CD4-positive, CD25-positive, alpha-beta regulatory T cell (primary cell): ENCODE results near the gene DISP3. TPM values are rescaled to one million over a fixed set of nuclear protein-coding genes. Genes with fewer than 3 reads are reported as not detected.
A peak's percentile ranks its signal among the peaks of the same experiment; 100 is the strongest.

ENCODE experiments used
- ATAC-seq, 2 donors: fragments of 150-1000 bp; cut with Tn5 transposase; one replicate each; pipeline ENCODE4 v1.10.0; 2021; ENCODE audit warnings: low read depth in 2 of 2, moderate number of reproducible peaks in 2 of 2, moderate library complexity in 1 of 2
- DNase-seq, 3 donors: peaks; one replicate each; pipeline versions ENCODE4 v3.0.0 to v3.0.0-alpha.2; 2012 to 2022; ENCODE audit warnings: mixed read lengths in 1 of 3
- H3K27ac ChIP-seq: one replicate; pipeline ENCODE4 v1.7.0; 2013; ENCODE audit warnings: mild to moderate bottlenecking, low read length; ENCODE audit not compliant: insufficient read depth, poor library complexity, severe bottlenecking
- H3K27me3 ChIP-seq: one replicate; pipeline ENCODE4 v1.7.0; 2013; ENCODE audit warnings: low read length; ENCODE audit not compliant: control insufficient read depth, insufficient read depth
- H3K36me3 ChIP-seq: one replicate; pipeline ENCODE4 v1.7.0; 2013; ENCODE audit warnings: mild to moderate bottlenecking, low read length, moderate library complexity; ENCODE audit not compliant: control insufficient read depth, insufficient read depth
- H3K4me1 ChIP-seq: 2 replicates; pipeline ENCODE4 v1.7.0; 2013; ENCODE audit warnings: mild to moderate bottlenecking, low read length; ENCODE audit not compliant: insufficient read depth, control insufficient read depth, poor library complexity, severe bottlenecking
- H3K4me3 ChIP-seq: one replicate; pipeline ENCODE4 v1.7.0; 2013; ENCODE audit warnings: low read depth, mild to moderate bottlenecking, low read length, moderate library complexity
- H3K9me3 ChIP-seq, 2 experiments: 1 replicate in 1 of 2; 2 replicates in 1 of 2; pipeline ENCODE4 v1.7.0; 2013; ENCODE audit warnings: low read length in 2 of 2, mild to moderate bottlenecking in 1 of 2, moderate library complexity in 1 of 2; ENCODE audit not compliant: control insufficient read depth in 2 of 2
- H3K27ac Mint-ChIP-seq, 3 donors: one replicate each; pipeline ENCODE4 v1.8.0; 2020 to 2022; ENCODE audit warnings: mild to moderate bottlenecking in 3 of 3, mixed read lengths in 3 of 3, moderate library complexity in 2 of 3
- H3K27me3 Mint-ChIP-seq: one replicate; pipeline ENCODE4 v1.8.0; 2022; ENCODE audit warnings: mild to moderate bottlenecking, mixed read lengths
- H3K36me3 Mint-ChIP-seq: one replicate; pipeline ENCODE4 v1.8.0; 2020; ENCODE audit warnings: mixed read lengths
- H3K4me1 Mint-ChIP-seq, 4 donors: one replicate each; pipeline ENCODE4 v1.8.0; 2020 to 2022; ENCODE audit warnings: mixed read lengths in 4 of 4, mild to moderate bottlenecking in 1 of 4
- H3K4me3 Mint-ChIP-seq, 4 donors: one replicate each; pipeline ENCODE4 v1.8.0; 2020 to 2022; ENCODE audit warnings: mild to moderate bottlenecking in 4 of 4, mixed read lengths in 4 of 4, moderate library complexity in 3 of 4
- H3K9me3 Mint-ChIP-seq, 7 donors: one replicate each; pipeline ENCODE4 v1.8.0; 2020 to 2022; ENCODE audit warnings: mixed read lengths in 7 of 7, mild to moderate bottlenecking in 3 of 7, moderate library complexity in 2 of 7
- polyA plus RNA-seq, 4 donors: library from polyadenylated mRNA; unstranded; fragments of 300-500 nt; fragmentation: Illumina TruSeq; gene quantifications; one replicate each; pipeline ENCODE4 v1.2.3, GENCODE V29; 2021
- total RNA-seq: library from RNA; stranded (reverse); gene quantifications from one replicate; pipeline ENCODE4 v1.2.3, GENCODE V29; 2022

The DISP3 gene
- total and polyA plus RNA-seq, 5 donors from 2014 or later: 0.12 to 1.2 (median 0.23) TPM

- no peak overlapping the region for H3K4me3 Mint-ChIP-seq
- peaks cover 0 to 5% (median under 1%) of the 10 kb centered on the region in 4 donors for H3K4me1 Mint-ChIP-seq
- peaks cover 3% of the 10 kb centered on the region for H3K27me3 ChIP-seq
- no peak overlapping the region for H3K4me3 ChIP-seq
- H3K4me1 ChIP-seq: no peaks in the 10 kb centered on the region
- H3K9me3 Mint-ChIP-seq: no peaks in the 10 kb centered on the region
- no peaks in the 10 kb centered on the region for H3K9me3 ChIP-seq
- H3K36me3 Mint-ChIP-seq: no peaks in the 10 kb centered on the region
- H3K27me3 Mint-ChIP-seq: peaks cover 19% of the 10 kb centered on the region
- no peak for ATAC-seq
- no peak overlapping the region for H3K27ac ChIP-seq
- no peak for DNase-seq
- H3K27ac Mint-ChIP-seq: no peak overlapping the region
- H3K36me3 ChIP-seq: no peaks in the 10 kb centered on the region
These were observed 89.7 kb downstream of the DISP3 start for GRCh38 chr1:11568687-11569086.

- Mint-ChIP-seq H3K27me3 (peaks cover 12% of the 10 kb centered on the region), H3K4me1 (peaks cover 0 to 5% (median under 1%) of the 10 kb centered on the region in 4 donors), H3K4me3 (no peak overlapping the region), H3K9me3 (no peaks in the 10 kb centered on the region), H3K36me3 (no peaks in the 10 kb centered on the region), H3K27ac (no peak overlapping the region)
- Histone ChIP-seq H3K36me3 (no peaks in the 10 kb centered on the region), H3K4me3 (no peak overlapping the region), H3K4me1 (no peaks in the 10 kb centered on the region), H3K27me3 (peaks cover 3% of the 10 kb centered on the region), H3K27ac (no peak overlapping the region), H3K9me3 (no peaks in the 10 kb centered on the region)
- DNase-seq (no peak), ATAC-seq (no peak)
These were observed 90.6 kb downstream of the DISP3 start for GRCh38 chr1:11569551-11569950.

GRCh38 chr1:11569954-11570353 lies 91.0 kb downstream of the DISP3 start:
- peaks cover 12% of the 10 kb centered on the region for H3K27me3 Mint-ChIP-seq

GRCh38 chr1:11570821-11571380 lies 91.9 kb downstream of the DISP3 start:
- ATAC-seq: no peak
- H3K4me1 Mint-ChIP-seq: peaks cover 0 to 5% (median under 1%) of the 10 kb centered on the region in 4 donors

More at GRCh38 chr1:11569954-11570353, 91.0 kb downstream of the DISP3 start:
- Histone ChIP-seq H3K4me3 (no peak overlapping the region), H3K27ac (no peak overlapping the region), H3K4me1 (no peaks in the 10 kb centered on the region), H3K9me3 (no peaks in the 10 kb centered on the region), H3K27me3 (peaks cover 3% of the 10 kb centered on the region), H3K36me3 (no peaks in the 10 kb centered on the region)
- no peaks in the 10 kb centered on the region for H3K9me3 Mint-ChIP-seq
- no peak overlapping the region for H3K27ac Mint-ChIP-seq
- DNase-seq (no peak), ATAC-seq (no peak)
- no peaks in the 10 kb centered on the region for H3K36me3 Mint-ChIP-seq
- peaks cover 0 to 5% (median under 1%) of the 10 kb centered on the region in 4 donors for H3K4me1 Mint-ChIP-seq
- no peak overlapping the region for H3K4me3 Mint-ChIP-seq

GRCh38 chr1:11571906-11572616 lies 93.1 kb downstream of the DISP3 start:
- Histone ChIP-seq H3K9me3 (no peaks in the 10 kb centered on the region), H3K27ac (no peak overlapping the region), H3K4me1 (no peaks in the 10 kb centered on the region), H3K4me3 (no peak overlapping the region), H3K36me3 (no peaks in the 10 kb centered on the region), H3K27me3 (peaks cover 3% of the 10 kb centered on the region)
- H3K9me3 Mint-ChIP-seq: peaks cover 0 to 2% (median 0%) of the 10 kb centered on the region in 7 donors
- H3K27me3 Mint-ChIP-seq: peaks cover 16% of the 10 kb centered on the region
- peak in 1 of 3 donors; percentile 23 for DNase-seq
- no peaks in the 10 kb centered on the region for H3K36me3 Mint-ChIP-seq
- no peak overlapping the region for H3K4me3 Mint-ChIP-seq
- ATAC-seq: no peak
- H3K27ac Mint-ChIP-seq: no peak overlapping the region
- H3K4me1 Mint-ChIP-seq: peaks cover 0 to 5% (median under 1%) of the 10 kb centered on the region in 4 donors

More at GRCh38 chr1:11570821-11571380, 91.9 kb downstream of the DISP3 start:
- no peaks in the 10 kb centered on the region for H3K9me3 Mint-ChIP-seq
- H3K9me3 ChIP-seq: no peaks in the 10 kb centered on the region
- H3K36me3 ChIP-seq: no peaks in the 10 kb centered on the region
- peaks cover 3% of the 10 kb centered on the region for H3K27me3 ChIP-seq
- peaks cover 15% of the 10 kb centered on the region for H3K27me3 Mint-ChIP-seq
- H3K27ac ChIP-seq: no peak overlapping the region
- H3K4me1 ChIP-seq: no peaks in the 10 kb centered on the region
- no peak overlapping the region for H3K4me3 ChIP-seq
- H3K27ac Mint-ChIP-seq: no peak overlapping the region
- H3K36me3 Mint-ChIP-seq: no peaks in the 10 kb centered on the region
- no peak overlapping the region for H3K4me3 Mint-ChIP-seq
- no peak for DNase-seq

- no peak overlapping the region for H3K4me3 Mint-ChIP-seq
- ATAC-seq (no peak), DNase-seq (no peak)
- Histone ChIP-seq H3K36me3 (no peaks in the 10 kb centered on the region), H3K27me3 (peaks cover 3% of the 10 kb centered on the region), H3K4me1 (no peaks in the 10 kb centered on the region), H3K9me3 (no peaks in the 10 kb centered on the region), H3K27ac (no peak overlapping the region), H3K4me3 (no peak overlapping the region)
- peaks cover 26% of the 10 kb centered on the region for H3K27me3 Mint-ChIP-seq
- H3K4me1 Mint-ChIP-seq: peaks cover 0 to 5% (median under 1%) of the 10 kb centered on the region in 4 donors
- no peaks in the 10 kb centered on the region for H3K36me3 Mint-ChIP-seq
- peaks cover 0 to 2% (median 0%) of the 10 kb centered on the region in 7 donors for H3K9me3 Mint-ChIP-seq
- no peak overlapping the region for H3K27ac Mint-ChIP-seq
These were observed 94.2 kb downstream of the DISP3 start for GRCh38 chr1:11573116-11573692.

GRCh38 chr1:11575553-11575952 lies 96.6 kb downstream of the DISP3 start:
- Mint-ChIP-seq H3K27ac (no peak overlapping the region), H3K4me1 (no peaks in the 10 kb centered on the region), H3K36me3 (no peaks in the 10 kb centered on the region), H3K4me3 (no peak overlapping the region), H3K27me3 (peaks cover 14% of the 10 kb centered on the region), H3K9me3 (peaks cover 0 to 2% (median 0%) of the 10 kb centered on the region in 7 donors)
- Histone ChIP-seq H3K4me1 (no peaks in the 10 kb centered on the region), H3K36me3 (no peaks in the 10 kb centered on the region), H3K9me3 (no peaks in the 10 kb centered on the region), H3K4me3 (no peak overlapping the region), H3K27me3 (peaks cover 7% of the 10 kb centered on the region), H3K27ac (no peak overlapping the region)
- ATAC-seq (no peak), DNase-seq (no peak)
